Measurements from ENCODE around the gene CIC.

CIC gene

DNA sequence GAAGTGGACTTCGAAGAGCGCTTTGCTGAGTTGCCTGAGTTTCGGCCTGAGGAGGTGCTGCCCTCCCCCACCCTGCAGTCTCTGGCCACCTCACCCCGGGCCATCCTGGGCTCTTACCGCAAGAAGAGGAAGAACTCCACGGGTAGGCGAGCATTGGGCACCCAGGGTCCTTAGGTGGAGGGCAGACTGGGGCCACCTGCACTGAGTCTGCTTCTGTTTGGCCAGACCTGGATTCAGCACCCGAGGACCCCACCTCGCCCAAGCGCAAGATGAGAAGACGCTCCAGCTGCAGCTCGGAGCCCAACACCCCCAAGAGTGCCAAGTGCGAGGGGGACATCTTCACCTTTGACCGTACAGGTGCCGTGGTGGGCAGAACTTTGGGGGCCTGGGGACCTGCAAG lies 24.9 kb downstream of the CIC start:
- no peaks in the 10 kb centered on the region for H3K27me3 ChIP-seq
- no peak overlapping the region for H3K4me3 ChIP-seq
- H3K36me3 ChIP-seq, result peaks cover 40 to 70% (median 62%) of the 10 kb centered on the region in 3 donors
- TF ChIP-seq CTCF (IDR thresholded peaks at IDR 0.05), result no peak
- no peak for DNase-seq
- peaks cover 0 to 3% (median 0%) of the 10 kb centered on the region in 4 donors for H3K4me1 ChIP-seq
- H3K9me3 ChIP-seq, result no peaks in the 10 kb centered on the region
- no peak overlapping the region for H3K27ac ChIP-seq
- intact Hi-C loops (cut with DNase I; ENCODE audit: low total_unique reads), result loop anchor here (2.0 to 10.0 kb wide), 2 partner anchors 47 to 159 kb away; partner anchors contain the start of gene POU2F2

DNA sequence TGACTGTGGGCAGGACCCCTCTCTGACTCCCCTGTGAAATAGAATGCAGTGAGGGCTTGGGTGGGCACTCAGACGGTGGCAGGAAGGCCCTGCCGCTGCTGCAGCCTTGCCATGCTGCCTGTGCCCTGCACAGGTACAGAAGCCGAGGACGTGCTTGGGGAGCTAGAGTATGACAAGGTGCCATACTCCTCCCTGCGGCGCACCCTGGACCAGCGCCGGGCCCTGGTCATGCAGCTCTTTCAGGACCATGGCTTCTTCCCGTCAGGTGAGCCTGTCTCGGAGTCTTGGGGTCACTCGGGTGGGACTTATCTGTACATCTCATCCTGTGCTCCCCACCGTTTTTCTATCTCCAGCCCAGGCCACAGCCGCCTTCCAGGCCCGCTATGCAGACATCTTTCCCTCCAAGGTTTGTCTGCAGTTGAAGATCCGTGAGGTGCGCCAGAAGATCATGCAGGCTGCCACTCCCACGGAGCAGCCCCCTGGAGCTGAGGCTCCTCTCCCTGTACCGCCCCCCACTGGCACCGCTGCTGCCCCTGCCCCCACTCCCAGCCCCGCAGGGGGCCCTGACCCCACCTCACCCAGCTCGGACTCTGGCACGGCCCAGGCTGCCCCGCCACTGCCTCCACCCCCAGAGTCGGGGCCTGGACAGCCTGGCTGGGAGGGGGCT lies 25.6 kb downstream of the CIC start:
- Histone ChIP-seq H3K27ac (no peak overlapping the region), H3K9me3 (no peaks in the 10 kb centered on the region), H3K36me3 (peaks cover 34 to 63% (median 56%) of the 10 kb centered on the region in 3 donors), H3K4me1 (peaks cover 0 to 3% (median 0%) of the 10 kb centered on the region in 4 donors), H3K4me3 (no peak overlapping the region), H3K27me3 (no peaks in the 10 kb centered on the region)
- DNase-seq, result no peak
- no peak for TF ChIP-seq CTCF (IDR thresholded peaks at IDR 0.05)
- intact Hi-C loops (cut with DNase I; ENCODE audit: low total_unique reads), result loop anchor here (2.0 to 10.0 kb wide), 2 partner anchors 48 to 160 kb away; partner anchors contain the start of gene POU2F2

GRCh38 chr19:42295342-42295741 lies 26.3 kb downstream of the CIC start:
- no peak for TF ChIP-seq CTCF (IDR thresholded peaks at IDR 0.05)
- H3K27me3 ChIP-seq, result no peaks in the 10 kb centered on the region
- no peak for DNase-seq
- H3K36me3 ChIP-seq, result peaks cover 26 to 56% (median 48%) of the 10 kb centered on the region in 3 donors
- H3K4me3 ChIP-seq, result no peak overlapping the region
- H3K4me1 ChIP-seq, result peaks cover 0 to 3% (median 0%) of the 10 kb centered on the region in 4 donors
- intact Hi-C loops (cut with DNase I; ENCODE audit: low total_unique reads), result loop anchor here (2.0 to 10.0 kb wide), 2 partner anchors 49 to 161 kb away; partner anchors contain the start of gene POU2F2
- H3K27ac ChIP-seq, result no peak overlapping the region
- no peaks in the 10 kb centered on the region for H3K9me3 ChIP-seq

DNA sequence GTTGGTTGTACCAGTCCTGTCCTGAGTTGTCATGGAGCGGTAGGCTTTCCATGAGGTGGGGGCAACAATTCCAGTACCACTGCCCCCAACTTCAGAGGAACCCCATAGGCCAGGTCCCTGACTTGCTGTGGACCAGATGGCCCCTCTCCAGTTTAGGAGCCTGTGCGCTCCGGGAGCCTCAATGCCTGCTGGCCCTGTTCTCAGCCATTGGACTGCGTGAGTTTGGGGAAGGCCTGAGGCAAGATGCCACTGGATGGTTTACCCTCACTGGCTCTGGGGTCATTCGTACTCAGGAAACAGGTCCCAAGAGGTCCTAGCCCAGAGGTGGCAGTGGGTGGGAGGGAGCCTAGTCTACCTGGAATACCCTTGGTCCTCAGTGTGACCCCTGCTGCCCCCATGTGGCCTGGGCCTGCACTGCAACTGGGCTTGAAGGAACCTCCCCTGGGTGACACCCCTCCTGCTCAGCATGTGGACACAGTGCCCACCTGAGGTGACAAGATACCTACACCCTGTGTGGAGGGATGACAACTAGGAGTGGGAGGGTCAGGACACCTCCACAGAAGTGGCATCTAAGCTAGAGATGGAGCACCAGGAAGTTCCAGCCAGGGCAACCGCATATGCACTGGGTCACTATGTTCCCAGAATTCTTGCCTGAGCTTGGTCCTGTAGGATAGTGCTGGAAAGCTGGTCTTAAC lies 26.9 kb downstream of the CIC start:
- H3K36me3 ChIP-seq, result peaks cover 21 to 50% (median 42%) of the 10 kb centered on the region in 3 donors
- DNase-seq, result peak; percentile 88 to 90
- peak; percentile 94 to 97 for TF ChIP-seq CTCF (IDR thresholded peaks at IDR 0.05)
- H3K9me3 ChIP-seq, result no peaks in the 10 kb centered on the region
- H3K4me3 ChIP-seq, result no peak overlapping the region
- H3K27me3 ChIP-seq, result no peaks in the 10 kb centered on the region
- peaks cover 0 to 3% (median 0%) of the 10 kb centered on the region in 4 donors for H3K4me1 ChIP-seq
- intact Hi-C loops (cut with DNase I; ENCODE audit: low total_unique reads), result loop anchor here (2.0 to 10.0 kb wide), 2 partner anchors 49 to 161 kb away; partner anchors contain the start of gene POU2F2
- no peak overlapping the region for H3K27ac ChIP-seq

DNA sequence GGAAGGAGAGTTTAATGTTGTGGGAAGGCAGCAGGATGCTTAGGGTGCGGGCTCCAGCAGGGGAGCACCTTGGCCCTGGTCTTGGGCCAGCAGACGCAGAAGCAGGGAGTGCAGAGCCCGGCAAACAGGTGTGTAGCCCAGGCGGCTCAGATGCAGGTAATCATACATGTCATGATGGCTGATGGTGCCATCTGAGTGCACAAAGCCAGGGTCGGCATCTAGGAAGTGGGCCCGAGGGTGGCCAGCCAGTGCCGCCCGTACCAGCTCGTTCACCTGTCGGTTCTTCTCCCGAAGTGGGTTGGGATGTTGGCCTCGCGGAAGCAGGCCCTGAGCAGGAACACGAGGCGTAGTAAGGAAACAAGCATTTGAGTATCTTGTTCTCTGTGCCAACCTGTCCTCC lies 28.0 kb downstream of the CIC start:
- Histone ChIP-seq H3K36me3 (peaks cover 16 to 39% (median 32%) of the 10 kb centered on the region in 3 donors), H3K27ac (no peak overlapping the region), H3K9me3 (no peaks in the 10 kb centered on the region), H3K27me3 (peaks cover 0 to 1% of the 10 kb centered on the region in 2 donors), H3K4me3 (no peak overlapping the region), H3K4me1 (peaks cover 0 to 11% (median 4%) of the 10 kb centered on the region in 4 donors)
- no peak for DNase-seq
- intact Hi-C loops (cut with DNase I; ENCODE audit: low total_unique reads), result loop anchor here (10.0 kb wide), 1 partner anchor 162 kb away; the partner anchor contains the start of gene POU2F2
- TF ChIP-seq CTCF (IDR thresholded peaks at IDR 0.05), result no peak

Measured in tibial artery (tissue), 4 donors.